Suppressor macrophage treated with lipopolysaccharide for 4 hours (primary cell): Measurements from ENCODE around the gene OR2A12.
"Not testable (repeated sequence)": the region's sequence is repeated elsewhere in the genome, so short reads cannot be mapped to it uniquely, and the experiment has no call there.

Source experiments
- DNase-seq: peaks from one replicate; pipeline ENCODE4 v3.0.0-alpha.2; 2020

OR2A12 gene

GRCh38 chr7:144085978-144086377, at the start of gene OR2A12:
Gene OR2A12, plus strand, starts transcription at chr7:144086278. Its CDS starts 8,830 bp downstream, at chr7:144095108.
- no peak for DNase-seq

- DNase-seq, result no peak
These were observed 49.7 kb upstream of the OR2A12 start for GRCh38 chr7:144036302-144036885.

GRCh38 chr7:144037414-144038035, 48.6 kb upstream of the OR2A12 start:
- no peak for DNase-seq

GRCh38 chr7:144038887-144039286, 47.2 kb upstream of the OR2A12 start:
- DNase-seq, result no peak

DNA sequence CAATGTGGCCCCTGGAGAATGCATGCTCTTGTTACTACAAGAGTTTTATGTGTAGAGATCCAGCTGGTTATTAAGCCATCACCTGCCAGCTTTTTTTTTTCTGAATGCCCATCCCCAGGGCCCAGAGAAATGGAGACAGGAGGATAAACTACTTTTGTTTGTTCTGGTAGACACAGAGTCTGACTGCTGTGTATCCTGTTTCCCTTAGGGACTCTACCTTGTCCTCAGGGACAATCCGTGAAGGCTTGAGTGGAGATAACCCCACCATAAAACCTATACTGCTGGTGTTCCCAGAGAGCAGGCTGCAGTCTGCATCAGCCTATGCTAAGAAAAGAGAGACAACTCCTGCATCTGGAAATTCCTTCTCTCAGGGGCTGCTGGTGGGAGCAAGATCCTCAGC, 37.4 kb upstream of the OR2A12 start, which contains the start of gene OR2A5:
OR2A5 (plus strand) TSS at position 301 of the 400 bp plus-strand sequence. CDS start 1,454 bp downstream, outside the sequence.
- DNase-seq, result no peak

DNA sequence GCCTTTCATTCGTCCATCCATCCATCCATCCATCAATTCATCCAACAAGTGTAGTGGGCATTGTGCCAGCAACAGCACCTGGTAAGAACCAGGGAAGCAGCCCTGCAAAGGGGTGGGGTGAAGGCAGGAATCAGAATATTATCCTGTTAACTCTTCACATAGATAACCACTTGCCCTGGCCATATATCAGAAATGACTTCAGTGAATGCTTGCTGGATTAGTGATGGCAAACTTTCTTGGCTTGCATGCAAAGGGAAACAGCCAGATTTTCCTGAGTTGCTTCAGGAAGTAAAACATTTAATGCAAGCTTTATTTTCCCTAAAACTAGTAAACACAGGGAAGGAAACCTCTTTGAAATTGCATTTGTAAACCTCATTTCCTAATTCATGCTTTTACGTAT, 36.6 kb upstream of the OR2A12 start:
- no peak for DNase-seq

GRCh38 chr7:144050093-144050492, 36.0 kb upstream of the OR2A12 start:
- no peak for DNase-seq

GRCh38 chr7:144050884-144051283, 35.2 kb upstream of the OR2A12 start:
- not testable (repeated sequence) for DNase-seq

DNA sequence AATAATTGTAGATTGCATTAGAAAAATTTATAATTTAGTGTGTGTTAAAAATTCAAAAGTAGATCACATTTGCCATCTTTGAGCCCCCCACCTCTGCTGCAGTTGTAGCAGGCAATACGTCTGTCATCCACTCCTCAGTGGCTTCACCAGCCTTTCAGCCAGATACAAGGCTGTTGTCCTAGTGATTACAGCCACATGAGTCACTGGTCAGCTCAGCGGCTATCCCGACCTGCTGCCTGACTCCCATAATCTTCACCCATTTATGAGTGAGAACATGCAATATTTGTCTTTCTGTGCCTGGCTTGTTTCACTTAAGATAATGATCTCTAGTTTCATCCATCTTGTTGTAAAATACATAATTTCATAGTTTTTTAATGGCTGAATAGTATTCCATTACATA, 28.1 kb upstream of the OR2A12 start:
- DNase-seq, result no peak

DNA sequence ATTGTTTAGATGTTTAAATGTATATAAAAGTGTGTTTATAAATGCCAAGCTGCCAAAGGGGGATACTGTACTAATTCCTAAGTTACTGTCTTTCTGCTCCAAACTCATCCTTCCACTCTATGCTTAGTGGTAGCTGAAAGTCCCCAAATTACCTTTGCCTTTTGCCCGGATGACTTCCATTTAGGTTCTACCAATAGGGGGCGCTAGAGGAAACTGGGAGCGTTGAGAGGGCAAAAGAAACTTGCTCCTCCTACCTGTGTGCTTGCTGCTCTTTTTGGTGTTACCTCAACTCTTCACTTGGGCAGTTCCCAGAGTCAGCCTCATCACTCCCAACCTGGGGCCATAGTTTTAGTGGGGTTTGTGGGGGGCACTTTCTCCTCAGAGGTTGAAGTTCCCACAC, 22.4 kb upstream of the OR2A12 start:
- no peak for DNase-seq

DNA sequence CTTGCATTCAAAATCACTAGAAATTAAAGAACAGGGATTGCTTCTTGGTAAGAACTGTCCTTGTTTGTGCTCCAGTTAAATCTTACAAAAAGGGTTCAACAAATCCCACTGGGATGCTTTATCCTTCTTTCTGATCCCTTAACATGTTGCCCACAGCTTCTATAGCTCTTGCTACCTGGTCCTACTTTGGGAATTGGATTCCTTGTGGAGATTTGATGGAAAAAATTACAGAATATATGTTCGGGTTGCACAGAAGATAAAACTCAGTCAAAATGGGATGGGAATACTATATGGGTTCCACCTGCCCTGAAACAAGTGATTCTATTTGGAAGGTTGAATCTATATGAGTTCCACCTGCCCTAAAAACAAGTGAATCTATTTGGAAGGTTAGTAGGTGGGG, 16.6 kb upstream of the OR2A12 start, which contains the start of gene OR2A25:
OR2A25 (plus strand) TSS at position 301 of the 400 bp plus-strand sequence. CDS start 4,409 bp downstream, outside the sequence.
- no peak for DNase-seq

GRCh38 chr7:144069953-144070352, 16.1 kb upstream of the OR2A12 start:
- no peak for DNase-seq

DNA sequence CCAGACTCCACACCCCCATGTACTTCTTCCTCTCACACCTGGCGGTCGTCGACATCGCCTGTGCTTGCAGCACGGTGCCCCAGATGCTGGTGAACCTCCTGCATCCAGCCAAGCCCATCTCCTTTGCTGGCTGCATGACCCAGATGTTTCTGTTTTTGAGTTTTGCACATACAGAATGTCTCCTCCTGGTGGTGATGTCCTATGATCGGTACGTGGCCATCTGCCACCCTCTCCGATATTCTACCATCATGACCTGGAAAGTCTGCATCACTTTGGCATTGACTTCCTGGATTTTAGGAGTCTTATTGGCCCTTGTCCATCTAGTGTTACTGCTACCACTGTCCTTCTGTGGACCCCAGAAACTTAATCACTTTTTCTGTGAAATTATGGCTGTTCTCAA, 11.7 kb upstream of the OR2A12 start:
- no peak for DNase-seq

DNA sequence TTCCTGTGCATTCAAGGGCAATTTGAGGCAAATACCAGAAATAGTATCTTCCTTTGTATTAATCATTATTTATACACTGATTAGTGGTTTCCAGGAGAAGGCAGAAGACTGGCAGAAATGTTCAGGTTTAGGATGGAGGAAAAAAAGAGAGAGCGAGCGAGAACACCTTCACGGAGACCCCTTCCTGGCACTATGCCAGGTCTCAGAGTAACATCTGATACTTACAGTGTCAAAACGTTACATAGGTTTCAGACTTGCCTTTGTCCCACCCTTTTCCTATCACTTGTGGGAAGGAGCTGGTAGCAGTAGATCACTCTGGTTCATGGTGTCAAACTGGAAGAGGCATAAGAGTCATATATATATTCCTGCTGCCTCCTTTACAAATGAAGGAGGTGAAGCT, 652 bp downstream of the OR2A12 start:
- no peak for DNase-seq

DNA sequence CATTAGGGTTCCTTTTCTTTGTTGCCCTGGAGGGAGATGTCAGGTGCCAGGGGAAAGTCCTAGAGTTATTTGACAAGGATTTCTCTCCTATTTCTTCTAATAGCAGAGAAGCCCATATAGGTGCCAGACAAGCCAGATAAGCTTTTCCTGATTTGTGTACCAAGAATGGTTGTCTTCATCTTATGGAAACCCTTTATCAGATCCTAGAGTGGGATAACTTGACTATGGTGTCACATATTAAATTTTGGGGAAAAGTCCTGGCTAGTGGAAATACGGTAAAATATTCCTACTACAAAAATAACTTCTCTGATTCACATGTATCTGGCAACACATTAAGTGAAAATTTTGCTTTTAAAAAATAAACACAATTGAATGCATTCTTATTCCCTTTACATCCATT, 1.2 kb downstream of the OR2A12 start:
- no peak for DNase-seq

DNA sequence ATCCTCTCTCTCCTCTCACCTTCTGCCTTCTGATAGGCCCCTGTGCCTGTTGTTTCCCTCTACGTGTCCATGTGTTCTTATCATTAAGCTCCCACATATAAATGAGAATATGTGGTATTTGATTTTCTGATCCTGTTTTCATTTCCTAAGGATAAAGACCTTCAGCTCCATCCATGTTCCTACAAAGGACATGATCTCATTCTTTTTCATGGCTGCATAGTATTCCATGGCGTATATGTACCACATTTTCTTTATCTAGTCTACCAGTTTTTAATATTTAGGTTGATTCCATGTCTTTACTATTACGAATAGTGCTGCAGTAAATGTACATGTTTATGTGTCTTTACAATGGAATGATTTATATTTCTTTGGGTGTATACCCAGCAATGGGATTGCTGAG, 4.6 kb downstream of the OR2A12 start:
- DNase-seq, result no peak

DNA sequence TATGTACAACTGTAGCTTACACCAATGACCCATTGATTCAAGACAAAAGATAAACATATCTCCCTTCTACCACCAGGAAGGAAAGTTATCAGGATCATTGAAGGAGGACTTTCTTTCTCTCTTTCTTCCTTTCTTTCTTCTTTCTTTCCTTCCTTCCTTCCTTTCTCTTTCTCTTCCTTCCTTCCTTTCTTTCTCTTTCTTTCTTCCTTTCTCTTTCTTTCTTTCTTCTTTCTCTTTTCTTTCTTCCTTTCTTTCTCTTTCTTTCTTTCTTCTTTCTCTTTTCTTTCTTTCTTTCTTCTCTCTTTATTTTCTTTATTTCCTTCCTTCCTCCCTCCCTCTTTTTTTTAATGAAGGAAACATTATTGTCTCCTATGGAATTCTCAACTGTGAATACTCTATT, 12.7 kb downstream of the OR2A12 start:
- no peak for DNase-seq

GRCh38 chr7:144100607-144101006, 14.5 kb downstream of the OR2A12 start:
- DNase-seq, result no peak

DNA sequence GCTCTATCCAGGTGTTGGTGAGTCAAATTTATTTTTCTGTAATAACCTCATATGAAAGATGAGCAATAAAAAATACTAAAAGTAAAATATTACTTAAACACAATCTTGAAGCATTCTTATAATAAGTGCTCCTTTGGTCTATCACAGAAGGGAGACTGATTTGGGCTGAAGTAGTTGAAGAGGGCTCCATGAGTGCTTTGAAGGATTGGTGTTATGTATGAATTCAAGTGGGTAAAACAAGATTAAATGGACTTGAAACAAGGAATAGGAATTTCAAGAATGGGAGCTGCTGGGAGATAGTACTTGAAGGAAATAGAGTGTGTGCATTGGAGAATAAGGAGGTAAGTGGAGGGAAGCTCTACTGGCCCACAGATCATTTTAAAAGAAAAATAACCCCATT, 16.0 kb downstream of the OR2A12 start:
- no peak for DNase-seq

GRCh38 chr7:144105211-144105610, 19.1 kb downstream of the OR2A12 start:
- no peak for DNase-seq

- DNase-seq, result no peak
These were observed 23.2 kb downstream of the OR2A12 start, which contains the start of gene OR2A2 for GRCh38 chr7:144109283-144109682. Gene OR2A2, plus strand, starts transcription at chr7:144109583. Its CDS starts 0 bp downstream, at chr7:144109583.

GRCh38 chr7:144110272-144110671, 24.2 kb downstream of the OR2A12 start:
- no peak for DNase-seq

GRCh38 chr7:144113651-144114050, 27.6 kb downstream of the OR2A12 start:
- DNase-seq, result no peak

DNA sequence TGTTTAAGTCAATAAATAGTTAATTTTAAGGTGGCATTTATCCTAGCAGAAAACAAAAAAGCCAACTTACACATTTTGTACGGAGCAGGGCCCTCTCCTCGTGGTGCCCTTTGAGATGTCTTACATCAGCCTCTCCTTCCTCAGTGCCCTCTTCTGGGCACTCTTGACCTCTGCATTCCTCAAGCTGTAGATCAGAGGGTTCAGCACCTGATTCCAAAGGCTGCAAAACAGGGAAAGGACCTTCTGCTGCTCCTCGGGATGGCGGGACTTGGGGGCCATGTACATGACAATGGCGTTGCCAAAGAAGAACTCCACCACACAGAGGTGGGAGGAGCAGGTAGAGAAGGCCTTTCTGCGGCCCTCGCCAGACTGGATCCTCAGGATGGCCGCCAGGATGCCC, 32.3 kb downstream of the OR2A12 start:
- DNase-seq, result no peak

DNA sequence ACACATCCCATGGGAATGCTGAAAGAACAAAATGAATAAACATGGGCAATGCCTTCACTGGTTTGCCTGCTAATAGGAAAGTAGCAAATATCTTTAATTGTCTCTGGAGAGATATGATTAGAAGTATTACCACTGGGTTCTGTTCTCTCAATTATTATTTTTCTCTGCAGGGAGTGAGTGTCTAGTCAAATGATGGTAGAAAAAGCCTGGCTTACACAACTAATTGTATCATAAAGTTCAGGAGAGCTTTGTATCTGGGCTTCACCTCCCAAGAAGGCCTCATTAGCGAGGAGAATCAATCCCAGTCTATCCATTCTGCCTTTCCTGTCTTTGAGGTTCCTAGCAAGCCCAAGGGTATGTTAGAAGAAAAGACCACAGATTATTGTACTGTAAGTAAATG, 36.8 kb downstream of the OR2A12 start, which contains the start of gene OR2A14:
OR2A14 (plus strand) TSS at position 301 of the 400 bp plus-strand sequence. CDS start 5,937 bp downstream, outside the sequence.
- no peak for DNase-seq
